ENCODE measurements around the gene TNNT3.
"Not testable (repeated sequence)": the region's sequence is repeated elsewhere in the genome, so short reads cannot be mapped to it uniquely, and the experiment has no call there.

Gene TNNT3
- total RNA-seq = 4.6 to 4.8 reads per million in 2 donors

DNA sequence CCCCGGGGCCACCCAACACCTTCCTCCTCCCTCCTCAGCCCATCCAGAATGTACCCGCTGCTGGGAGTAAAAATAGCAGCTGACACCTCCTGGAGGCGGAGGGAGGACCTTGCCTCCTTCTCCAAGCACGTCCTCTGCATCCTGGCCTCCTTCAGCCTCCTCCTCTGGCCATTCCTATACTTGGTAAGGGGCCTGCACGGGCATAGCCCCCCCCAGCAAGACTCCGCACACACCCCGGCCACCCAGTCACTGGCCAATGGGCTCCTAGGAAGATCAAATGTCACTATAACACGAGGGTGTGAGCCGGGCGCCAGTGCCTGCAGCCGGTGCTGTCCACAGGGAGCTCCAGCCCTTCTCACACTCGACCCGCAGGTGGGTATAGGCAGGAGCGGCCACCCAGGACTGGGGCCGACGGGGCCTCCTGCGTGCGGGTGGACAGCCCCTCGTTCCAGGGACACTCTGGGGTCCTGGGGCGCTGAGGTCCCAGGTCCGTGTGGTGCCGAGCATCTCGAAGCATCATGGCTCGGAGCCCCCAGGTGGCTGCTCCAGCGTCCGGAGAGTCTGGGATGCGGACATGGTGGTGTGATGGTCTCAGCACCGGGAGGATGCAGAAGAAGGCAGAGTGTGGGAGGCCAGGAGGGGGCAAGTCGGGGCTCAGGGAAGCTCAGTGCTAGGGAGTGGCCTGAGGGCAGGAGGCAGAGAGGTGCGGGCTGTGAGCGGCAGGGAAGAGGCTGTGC lies at the start of gene TNNT3:
Gene TNNT3 (plus strand): TSS at position 313 of the 737 bp plus-strand sequence. CDS start 3,172 bp downstream, outside the sequence.
- DNase-seq = no peak

DNA sequence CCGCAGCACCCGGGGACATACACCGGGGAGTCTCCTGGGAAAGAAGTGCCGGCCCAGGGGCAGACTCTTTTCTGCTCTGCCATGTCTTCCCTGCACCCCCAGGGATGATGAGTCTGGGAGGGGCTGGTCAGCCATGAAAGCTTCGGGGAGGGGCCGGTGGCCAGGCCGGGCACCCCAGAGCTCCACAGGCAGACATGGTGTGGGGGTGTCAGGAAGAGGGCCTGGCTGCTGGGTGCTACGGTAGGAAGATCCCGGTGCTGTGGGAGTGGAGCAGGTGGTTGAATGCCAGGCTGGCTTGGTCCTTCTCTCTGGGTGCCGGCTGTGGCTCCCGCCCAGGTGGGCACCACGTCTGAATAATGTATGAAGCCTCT lies 49.2 kb upstream of the TNNT3 start:
- no peak for DNase-seq

GRCh38 chr11:1870721-1871466 lies 48.6 kb upstream of the TNNT3 start:
- peak; percentile 42 for DNase-seq

GRCh38 chr11:1871531-1871930 lies 48.0 kb upstream of the TNNT3 start:
- DNase-seq = no peak

DNA sequence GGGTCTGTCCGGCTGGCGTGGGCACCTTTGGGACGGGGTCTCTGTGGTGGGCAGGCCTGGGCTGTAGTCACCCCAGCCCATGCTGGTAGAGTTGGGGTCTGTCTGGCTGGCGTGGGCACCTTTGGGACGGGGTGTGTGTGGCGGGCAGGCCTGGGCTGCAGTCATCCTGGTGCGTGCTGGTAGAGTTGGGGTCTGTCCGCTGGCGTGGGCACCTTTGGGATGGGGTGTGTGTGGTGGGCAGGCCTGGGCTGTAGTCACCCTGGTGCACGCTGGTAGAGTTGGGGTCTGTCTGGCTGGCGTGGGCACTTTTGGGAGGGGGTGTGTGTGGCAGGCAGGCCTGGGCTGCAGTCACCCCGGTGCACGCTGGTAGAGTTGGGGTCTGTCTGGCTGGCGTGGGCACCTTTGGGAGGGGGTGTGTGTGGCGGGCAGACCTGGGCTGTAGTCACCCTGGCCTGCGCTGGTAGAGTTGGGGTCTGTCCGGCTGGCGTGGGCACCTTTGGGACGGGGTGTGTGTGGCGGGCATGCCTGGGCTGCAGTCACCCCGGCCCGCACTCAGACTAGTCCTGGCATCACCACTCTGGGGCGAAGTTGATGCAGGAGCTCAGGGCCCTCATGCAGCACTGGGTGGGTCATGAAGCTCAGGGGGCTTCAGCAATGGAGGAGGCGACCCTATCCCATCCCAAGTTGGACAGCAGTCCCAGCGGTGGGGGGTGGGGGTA lies 47.1 kb upstream of the TNNT3 start:
- no peak for DNase-seq

- DNase-seq = no peak
These were observed 46.3 kb upstream of the TNNT3 start for GRCh38 chr11:1873048-1873812.

- DNase-seq = not testable (repeated sequence)
These were observed 45.7 kb upstream of the TNNT3 start for GRCh38 chr11:1873813-1874150.

DNA sequence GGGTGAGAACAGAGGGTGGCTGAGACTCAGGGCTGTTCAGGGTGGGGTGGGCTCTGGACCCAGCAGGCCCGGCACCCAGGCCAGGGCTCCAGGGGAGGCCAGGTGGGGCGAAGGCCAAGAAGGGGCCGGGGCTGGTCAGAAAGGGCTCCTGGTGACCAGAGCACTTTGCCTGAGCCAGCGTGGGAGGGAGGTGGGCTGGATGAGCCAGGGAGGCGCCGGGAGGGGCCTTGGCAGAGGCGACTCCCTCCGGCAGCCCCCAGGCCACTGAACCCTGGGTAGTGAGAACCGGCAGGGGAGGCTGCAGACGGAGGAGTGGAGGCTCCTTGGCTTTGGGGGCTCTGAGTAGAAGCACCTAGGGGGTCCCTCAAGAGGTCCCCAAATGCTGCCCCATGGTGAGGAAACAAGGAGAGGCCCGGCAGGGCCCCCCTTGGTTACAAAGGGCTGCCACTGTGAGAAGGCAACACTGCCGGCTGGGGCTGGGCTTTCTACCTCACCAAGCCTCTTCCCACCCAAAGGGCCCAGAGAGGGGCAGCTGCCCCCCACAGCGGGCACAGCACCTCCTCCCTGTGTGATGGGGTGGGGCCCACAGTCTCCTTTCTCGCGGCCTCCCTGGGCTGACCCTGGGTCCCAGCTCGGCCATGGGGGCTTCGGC lies 44.9 kb upstream of the TNNT3 start:
- not testable (repeated sequence) for DNase-seq

- DNase-seq = no peak
These were observed 44.2 kb upstream of the TNNT3 start for GRCh38 chr11:1875093-1875850.

- not testable (repeated sequence) for DNase-seq
These were observed 43.6 kb upstream of the TNNT3 start for GRCh38 chr11:1875851-1876301.

GRCh38 chr11:1876361-1877063 lies 43.0 kb upstream of the TNNT3 start:
- DNase-seq = no peak

GRCh38 chr11:1877211-1878136 lies 42.0 kb upstream of the TNNT3 start:
- DNase-seq = no peak

DNA sequence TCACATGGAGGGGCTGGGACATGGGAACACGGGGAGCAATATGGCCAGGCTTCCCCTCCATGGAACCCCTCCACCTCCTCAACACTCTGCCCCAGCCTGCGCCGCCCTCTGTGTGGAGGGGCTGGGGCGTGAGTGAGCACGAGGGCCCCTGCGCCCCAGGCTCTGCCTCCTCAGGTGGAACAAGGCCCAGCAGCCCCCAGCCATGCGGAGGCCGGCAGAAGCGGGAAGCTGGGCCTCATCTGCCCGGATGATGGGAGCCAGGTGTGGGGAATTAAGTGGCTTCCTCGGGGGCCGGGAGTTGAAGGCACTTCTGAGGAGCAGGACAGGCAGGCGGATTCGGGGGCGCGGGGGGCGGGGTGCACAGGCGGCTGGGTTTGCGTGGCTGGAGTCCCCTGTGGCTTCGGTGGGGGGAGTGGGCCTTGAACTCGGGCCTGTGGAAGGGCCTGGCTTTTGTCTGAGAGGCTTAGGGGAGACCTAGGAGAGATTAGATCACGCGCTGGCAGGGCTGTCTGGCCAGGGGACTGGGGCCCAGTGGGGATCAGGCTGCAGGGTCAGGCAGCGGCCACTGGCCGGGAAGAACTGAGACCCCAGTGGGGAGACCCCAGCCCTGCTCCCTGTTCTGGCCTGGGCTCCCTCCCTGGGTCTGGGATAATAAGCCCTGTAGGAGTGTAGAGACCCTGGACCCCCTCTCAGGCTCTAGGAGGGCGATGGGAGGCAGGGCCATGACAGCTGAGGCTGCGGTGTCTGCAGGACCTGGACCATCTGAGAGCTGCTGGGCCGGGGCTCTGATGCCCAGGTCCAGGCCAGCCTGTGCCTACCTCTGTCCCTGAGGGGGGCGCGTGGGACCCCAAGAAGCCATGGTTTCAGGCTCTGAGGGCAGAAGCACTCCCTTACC lies 41.1 kb upstream of the TNNT3 start:
- DNase-seq = no peak

- no peak for DNase-seq
These were observed 40.1 kb upstream of the TNNT3 start for GRCh38 chr11:1879342-1879940.

- DNase-seq = no peak
These were observed 39.4 kb upstream of the TNNT3 start for GRCh38 chr11:1879941-1880720.

DNA sequence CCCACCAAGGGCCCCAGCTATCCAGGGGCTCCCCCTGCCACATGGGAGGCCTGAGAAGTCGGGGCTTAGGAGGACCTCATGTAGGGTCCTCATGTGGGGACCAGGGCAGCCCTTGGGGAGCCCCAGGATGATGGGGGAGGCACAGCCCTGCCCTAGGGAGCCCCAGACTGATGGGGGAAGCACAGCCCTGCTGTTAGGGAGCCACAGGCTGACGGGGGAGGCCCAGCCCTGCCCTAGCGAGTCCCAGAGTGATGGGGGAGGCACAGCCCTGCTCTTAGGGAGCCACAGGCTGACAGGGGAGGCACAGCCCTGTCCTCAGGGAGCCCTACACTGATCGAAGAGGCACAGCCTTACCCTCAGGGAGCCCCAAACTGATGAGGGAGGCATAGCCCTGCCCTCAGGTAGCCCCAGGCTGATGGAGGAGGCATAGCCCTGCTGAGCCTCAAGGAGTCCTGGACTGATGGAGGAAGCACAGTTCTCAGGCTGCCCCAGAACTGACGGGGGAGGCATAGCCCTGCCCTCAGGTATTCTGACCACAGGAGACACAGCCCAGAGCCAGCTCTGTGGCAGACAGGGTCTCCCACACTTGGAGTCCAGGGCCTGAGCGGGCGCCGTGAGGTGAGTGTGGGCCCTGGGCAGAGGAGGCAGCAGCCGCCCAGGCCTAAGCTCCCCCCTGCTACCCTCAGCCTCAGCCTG lies 38.6 kb upstream of the TNNT3 start:
- DNase-seq = no peak
